PC-3 (cell line): ENCODE data around the gene MAF. TPM values are rescaled to one million over a fixed set of nuclear protein-coding genes. Genes with fewer than 3 reads are reported as not detected.

ENCODE experiments used
- ATAC-seq: fragments of 200-7000 bp; cut with Tn5 transposase; 2 replicates; pipeline ENCODE4 v1.9.1; 2020; ENCODE audit warnings: mild to moderate bottlenecking, moderate library complexity
- BruUV-seq: library from RNA; stranded (reverse); fragments of 400-500 nt; replicated peaks from 2 replicates; lab custom pipeline; 2021; lab: Mats Ljungman, UMichigan
- CTCF ChIA-PET: fragments of 300-600 bp; sonication (Branson Sonifier 250); formaldehyde crosslinking; loops from one replicate; lab custom pipeline; 2022; ENCODE audit warnings: antibody characterized with exemption; lab: Charles Lee
- POLR2A ChIA-PET: fragments of 300-600 bp; sonication (Branson Sonifier 250); formaldehyde crosslinking; loops from one replicate; lab custom pipeline; 2022; ENCODE audit warnings: antibody characterized with exemption; ENCODE audit not compliant: unreplicated experiment; lab: Charles Lee
- DNase-seq: peaks from one replicate; pipeline ENCODE4 v3.0.0-alpha.2; 2015
- H2AFZ ChIP-seq: fragments of 300-600 bp; sonication (generic); 2 replicates; pipeline ENCODE4 v1.6.0; 2016; ENCODE audit warnings: antibody characterized with exemption, low read length
- H3F3A ChIP-seq: fragments of 300-600 bp; sonication (generic); one replicate; pipeline ENCODE4 v1.6.0; 2017; ENCODE audit warnings: antibody characterized with exemption, low read length, control low read depth, mild to moderate bottlenecking; ENCODE audit not compliant: unreplicated experiment
- H3K27ac ChIP-seq: fragments of 300-600 bp; sonication (generic); 2 replicates; pipeline ENCODE4 v1.5.1; 2016; ENCODE audit warnings: mild to moderate bottlenecking, low read length
- H3K27me3 ChIP-seq: fragments of 300-600 bp; sonication (generic); 2 replicates; pipeline ENCODE4 v1.6.1; 2016; ENCODE audit warnings: low read length, mixed read lengths
- H3K36me3 ChIP-seq: fragments of 300-600 bp; sonication (generic); 2 replicates; pipeline ENCODE4 v1.6.1; 2016; ENCODE audit warnings: low read depth, mixed run types, low read length, mixed read lengths
- H3K4me1 ChIP-seq: fragments of 300-600 bp; sonication (generic); 2 replicates; pipeline ENCODE4 v1.5.1; 2016; ENCODE audit warnings: low read length; ENCODE audit not compliant: insufficient read depth
- H3K4me2 ChIP-seq: fragments of 300-600 bp; sonication (generic); 2 replicates; pipeline ENCODE4 v1.6.0; 2016; ENCODE audit warnings: low read length
- H3K4me3 ChIP-seq: fragments of 300-600 bp; sonication (generic); 2 replicates; pipeline ENCODE4 v1.5.1; 2016; ENCODE audit warnings: mild to moderate bottlenecking, low read length, mixed read lengths
- H3K79me2 ChIP-seq: fragments of 300-600 bp; sonication (generic); 2 replicates; pipeline ENCODE4 v1.6.1; 2017; ENCODE audit warnings: low read length, mixed read lengths
- H3K9ac ChIP-seq: fragments of 300-600 bp; sonication (generic); 2 replicates; pipeline ENCODE4 v1.6.0; 2016; ENCODE audit warnings: mild to moderate bottlenecking, low read length
- H3K9me2 ChIP-seq: fragments of 300-600 bp; sonication (generic); replicated peaks from 2 replicates; pipeline ENCODE4 v1.6.1; 2016; ENCODE audit warnings: mixed run types, low read length, mixed read lengths
- H3K9me3 ChIP-seq: fragments of 300-600 bp; sonication (generic); 2 replicates; pipeline ENCODE4 v1.6.1; 2016; ENCODE audit warnings: low read length, mixed read lengths
- H4K20me1 ChIP-seq: fragments of 300-600 bp; sonication (generic); 2 replicates; pipeline ENCODE4 v1.6.1; 2016; ENCODE audit warnings: low read length, mixed read lengths
- CTCF ChIP-seq: fragments of 300-600 bp; sonication (generic); conservative IDR thresholded peaks from 2 replicates; pipeline ENCODE4 v1.5.1; 2017; ENCODE audit warnings: antibody characterized with exemption, low read depth, mild to moderate bottlenecking, low read length
- EZH2 ChIP-seq: fragments of 300-600 bp; sonication (generic); IDR thresholded peaks from one replicate; pipeline ENCODE4 v1.6.1; 2017; ENCODE audit warnings: antibody characterized with exemption, mild to moderate bottlenecking, low read length; ENCODE audit not compliant: unreplicated experiment
- EZH2phosphoT487 ChIP-seq: fragments of 300-600 bp; sonication (generic); IDR thresholded peaks from 2 replicates; pipeline ENCODE4 v1.6.1; 2018; ENCODE audit warnings: mild to moderate bottlenecking, antibody characterized with exemption, low read length, borderline replicate concordance
- intact Hi-C: fragments of 100-400 bp; cut with micrococcal nuclease; formaldehyde crosslinking; loops from 2 replicates; pipeline ENCODE4 v1.9.0; 2023
- total RNA-seq: library from RNA; depleted of rRNA; stranded (reverse); fragments of >200 nt; gene quantifications from 2 replicates; pipeline ENCODE4 v1.2.3, GENCODE V29; 2014

MAF gene
- total RNA-seq, 1 experiment from 2014 or later: not detected

- Histone ChIP-seq H3K4me1 (no peaks in the 10 kb centered on the region), H3K36me3 (no peaks in the 10 kb centered on the region), H3K4me2 (no peak overlapping the region), H4K20me1 (no peaks in the 10 kb centered on the region), H3K27ac (no peak overlapping the region), H3K9me3 (no peaks in the 10 kb centered on the region), H3K9me2 (no peaks in the 10 kb centered on the region), H3K9ac (no peak overlapping the region), H3K4me3 (no peak overlapping the region), H3K27me3 (peaks cover 40% of the 10 kb centered on the region), H3F3A (no peaks in the 10 kb centered on the region), H3K79me2 (no peaks in the 10 kb centered on the region), H2AFZ (no peak overlapping the region)
- ATAC-seq (no peak), DNase-seq (no peak)
- BruUV-seq: no TSS peak
- ChIA-PET POLR2A (no interaction called here), CTCF (no interaction called here)
- no peak for TF ChIP-seq EZH2
- TF ChIP-seq CTCF: no peak
- no peak for TF ChIP-seq EZH2phosphoT487
- intact Hi-C loops: no loop called here
Observed at GRCh38 chr16:79589601-79590102, 10.9 kb downstream of the MAF start.

- H3K4me2 ChIP-seq: no peak overlapping the region
- no peak overlapping the region for H3K27ac ChIP-seq
- intact Hi-C loops: no loop called here
- H3K9me2 ChIP-seq: no peaks in the 10 kb centered on the region
- ChIA-PET POLR2A (no interaction called here), CTCF (no interaction called here)
- H2AFZ ChIP-seq: no peak overlapping the region
- H3K9me3 ChIP-seq: no peaks in the 10 kb centered on the region
- H3K27me3 ChIP-seq: peaks cover 30% of the 10 kb centered on the region
- no peak overlapping the region for H3K9ac ChIP-seq
- ATAC-seq: no peak
- H3K79me2 ChIP-seq: no peaks in the 10 kb centered on the region
- H3K36me3 ChIP-seq: no peaks in the 10 kb centered on the region
- no peaks in the 10 kb centered on the region for H3F3A ChIP-seq
- H4K20me1 ChIP-seq: no peaks in the 10 kb centered on the region
- no peak overlapping the region for H3K4me3 ChIP-seq
- H3K4me1 ChIP-seq: no peaks in the 10 kb centered on the region
- no TSS peak for BruUV-seq
- no peak for DNase-seq
- TF ChIP-seq EZH2phosphoT487 (no peak), CTCF (no peak), EZH2 (no peak)
Observed at GRCh38 chr16:79587897-79588296, 12.6 kb downstream of the MAF start.

GRCh38 chr16:79587296-79587695 lies 13.2 kb downstream of the MAF start:
- POLR2A ChIA-PET: no interaction called here
- no peak overlapping the region for H3K27ac ChIP-seq

More at GRCh38 chr16:79587296-79587695, 13.2 kb downstream of the MAF start:
- intact Hi-C loops: no loop called here
- no TSS peak for BruUV-seq
- Histone ChIP-seq H3K27me3 (peaks cover 26% of the 10 kb centered on the region), H3F3A (no peaks in the 10 kb centered on the region), H4K20me1 (no peaks in the 10 kb centered on the region), H2AFZ (no peak overlapping the region), H3K9me2 (no peaks in the 10 kb centered on the region), H3K4me2 (no peak overlapping the region), H3K79me2 (no peaks in the 10 kb centered on the region), H3K36me3 (no peaks in the 10 kb centered on the region), H3K4me3 (no peak overlapping the region), H3K4me1 (no peaks in the 10 kb centered on the region), H3K9ac (no peak overlapping the region), H3K9me3 (no peaks in the 10 kb centered on the region)
- CTCF ChIA-PET: no interaction called here
- DNase-seq: no peak
- TF ChIP-seq CTCF: no peak
- no peak for TF ChIP-seq EZH2
- TF ChIP-seq EZH2phosphoT487: no peak
- ATAC-seq: no peak
